ENCODE measurements around the gene ZNF768. TPM values are rescaled to one million over a fixed set of nuclear protein-coding genes. Genes with fewer than 3 reads are reported as not detected.
A peak's percentile ranks its signal among the peaks of the same experiment; 100 is the strongest.

Gene ZNF768
- total and polyA plus RNA-seq, 2 of the 13 experiments (the other 11 are each of a cell fraction or from before 2014, with no cell fraction given) = 26.7 to 34.4 TPM

DNA sequence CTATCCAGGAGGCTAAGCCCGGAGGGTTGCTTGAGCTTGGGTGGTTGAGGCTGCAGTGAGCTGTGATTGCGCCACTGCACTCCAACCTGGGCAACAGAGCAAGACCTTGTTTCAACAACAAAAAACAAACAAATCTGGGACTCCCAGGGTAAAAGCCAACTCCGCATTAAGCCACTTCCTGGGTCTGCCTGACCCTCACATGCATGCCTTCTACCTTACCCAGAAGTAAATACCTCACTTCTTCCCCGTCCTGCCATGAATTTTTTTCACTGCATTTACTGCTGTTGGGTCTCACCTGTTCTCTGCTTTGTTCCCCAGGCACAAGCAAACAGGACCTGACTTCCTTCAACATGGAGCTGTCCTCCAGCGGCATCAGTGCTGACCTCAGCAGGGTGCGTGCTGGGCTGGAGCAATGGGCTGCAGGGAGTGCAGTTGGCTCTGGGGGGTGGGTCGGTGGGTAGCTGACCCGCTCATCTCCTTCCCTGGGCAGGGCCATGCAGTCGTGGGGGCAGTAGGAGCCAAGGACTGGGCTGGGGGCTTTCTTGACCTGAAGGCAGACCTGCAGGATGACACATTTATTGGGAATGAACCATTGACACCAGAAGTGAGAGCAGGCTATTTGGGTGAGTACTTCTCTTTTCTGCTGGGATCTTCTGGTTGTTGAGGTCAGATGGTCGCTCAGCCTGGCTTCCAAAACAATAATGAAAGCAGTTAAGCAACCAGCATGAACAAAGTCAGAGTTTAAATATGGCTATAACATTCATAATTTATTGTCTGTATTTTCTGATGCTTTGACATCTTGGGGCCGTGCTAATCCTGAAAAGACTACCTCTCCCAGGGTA lies 37.4 kb downstream of the ZNF768 start (continued):
- TF ChIP-seq, protein P1, sequence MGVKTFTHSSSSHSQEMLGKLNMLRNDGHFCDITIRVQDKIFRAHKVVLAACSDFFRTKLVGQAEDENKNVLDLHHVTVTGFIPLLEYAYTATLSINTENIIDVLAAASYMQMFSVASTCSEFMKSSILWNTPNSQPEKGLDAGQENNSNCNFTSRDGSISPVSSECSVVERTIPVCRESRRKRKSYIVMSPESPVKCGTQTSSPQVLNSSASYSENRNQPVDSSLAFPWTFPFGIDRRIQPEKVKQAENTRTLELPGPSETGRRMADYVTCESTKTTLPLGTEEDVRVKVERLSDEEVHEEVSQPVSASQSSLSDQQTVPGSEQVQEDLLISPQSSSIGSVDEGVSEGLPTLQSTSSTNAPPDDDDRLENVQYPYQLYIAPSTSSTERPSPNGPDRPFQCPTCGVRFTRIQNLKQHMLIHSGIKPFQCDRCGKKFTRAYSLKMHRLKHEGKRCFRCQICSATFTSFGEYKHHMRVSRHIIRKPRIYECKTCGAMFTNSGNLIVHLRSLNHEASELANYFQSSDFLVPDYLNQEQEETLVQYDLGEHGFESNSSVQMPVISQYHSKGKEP (CRISPR knock-in tag; IDR thresholded peaks at IDR 0.05) = no peak
- TF ChIP-seq RAD51 (IDR thresholded peaks at IDR 0.05; ENCODE audit: borderline replicate concordance) (no peak), CREB1 (IDR thresholded peaks at IDR 0.05) (no peak), CREB1 (CRISPR knock-in tag; IDR thresholded peaks at IDR 0.05) (no peak), ZNF558 (CRISPR knock-in tag; IDR thresholded peaks at IDR 0.05; ENCODE audit: borderline replicate concordance) (no peak), MXD4 (CRISPR knock-in tag; IDR thresholded peaks at IDR 0.05) (0 out of 2 replicates have a peak, but pooled peaks have one; percentile 50), FOXK2 (IDR thresholded peaks at IDR 0.05) (no peak), NAIF1 (CRISPR knock-in tag; IDR thresholded peaks at IDR 0.05; ENCODE audit: borderline replicate concordance) (peak; percentile 83; the same call in 1 of the 2 replicates), MATR3 (CRISPR knock-in tag; IDR thresholded peaks at IDR 0.05) (no peak), ZNF3 (CRISPR knock-in tag; IDR thresholded peaks at IDR 0.05) (peak; percentile 90), ZNF224 (CRISPR knock-in tag; IDR thresholded peaks at IDR 0.05) (no peak), SRF (IDR thresholded peaks at IDR 0.05; ENCODE audit: low read depth, low read length) (no peak), ZNF543 (CRISPR knock-in tag; IDR thresholded peaks at IDR 0.05) (no peak), MBNL3 (CRISPR knock-in tag; conservative IDR thresholded peaks at IDR 0.05) (no peak), SIN3A (IDR thresholded peaks at IDR 0.05; ENCODE audit: borderline replicate concordance, low read depth, low read length) (peak; percentile 63; the same call in 1 of the 2 replicates), AGO2 (optimal IDR thresholded peaks at IDR 0.05; ENCODE audit: low read depth, low read length) (no peak), ZFP1 (CRISPR knock-in tag; IDR thresholded peaks at IDR 0.05) (peak; percentile 54; the same call in 1 of the 2 replicates), HMGA1 (CRISPR knock-in tag; conservative IDR thresholded peaks at IDR 0.05) (no peak), CEBPG (CRISPR knock-in tag; IDR thresholded peaks at IDR 0.05) (peak; percentile 97), KDM3A (CRISPR knock-in tag; IDR thresholded peaks at IDR 0.05; ENCODE audit: low read depth) (0 out of 2 replicates have a peak, but pooled peaks have one; percentile 15), ZNF709 (CRISPR knock-in tag; IDR thresholded peaks at IDR 0.05) (no peak)
- TF ChIP-seq, protein P2, sequence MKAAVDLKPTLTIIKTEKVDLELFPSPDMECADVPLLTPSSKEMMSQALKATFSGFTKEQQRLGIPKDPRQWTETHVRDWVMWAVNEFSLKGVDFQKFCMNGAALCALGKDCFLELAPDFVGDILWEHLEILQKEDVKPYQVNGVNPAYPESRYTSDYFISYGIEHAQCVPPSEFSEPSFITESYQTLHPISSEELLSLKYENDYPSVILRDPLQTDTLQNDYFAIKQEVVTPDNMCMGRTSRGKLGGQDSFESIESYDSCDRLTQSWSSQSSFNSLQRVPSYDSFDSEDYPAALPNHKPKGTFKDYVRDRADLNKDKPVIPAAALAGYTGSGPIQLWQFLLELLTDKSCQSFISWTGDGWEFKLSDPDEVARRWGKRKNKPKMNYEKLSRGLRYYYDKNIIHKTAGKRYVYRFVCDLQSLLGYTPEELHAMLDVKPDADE (CRISPR knock-in tag; IDR thresholded peaks at IDR 0.05) = 0 out of 2 replicates have a peak, but pooled peaks have one; percentile 41
- TF ChIP-seq, protein P3, sequence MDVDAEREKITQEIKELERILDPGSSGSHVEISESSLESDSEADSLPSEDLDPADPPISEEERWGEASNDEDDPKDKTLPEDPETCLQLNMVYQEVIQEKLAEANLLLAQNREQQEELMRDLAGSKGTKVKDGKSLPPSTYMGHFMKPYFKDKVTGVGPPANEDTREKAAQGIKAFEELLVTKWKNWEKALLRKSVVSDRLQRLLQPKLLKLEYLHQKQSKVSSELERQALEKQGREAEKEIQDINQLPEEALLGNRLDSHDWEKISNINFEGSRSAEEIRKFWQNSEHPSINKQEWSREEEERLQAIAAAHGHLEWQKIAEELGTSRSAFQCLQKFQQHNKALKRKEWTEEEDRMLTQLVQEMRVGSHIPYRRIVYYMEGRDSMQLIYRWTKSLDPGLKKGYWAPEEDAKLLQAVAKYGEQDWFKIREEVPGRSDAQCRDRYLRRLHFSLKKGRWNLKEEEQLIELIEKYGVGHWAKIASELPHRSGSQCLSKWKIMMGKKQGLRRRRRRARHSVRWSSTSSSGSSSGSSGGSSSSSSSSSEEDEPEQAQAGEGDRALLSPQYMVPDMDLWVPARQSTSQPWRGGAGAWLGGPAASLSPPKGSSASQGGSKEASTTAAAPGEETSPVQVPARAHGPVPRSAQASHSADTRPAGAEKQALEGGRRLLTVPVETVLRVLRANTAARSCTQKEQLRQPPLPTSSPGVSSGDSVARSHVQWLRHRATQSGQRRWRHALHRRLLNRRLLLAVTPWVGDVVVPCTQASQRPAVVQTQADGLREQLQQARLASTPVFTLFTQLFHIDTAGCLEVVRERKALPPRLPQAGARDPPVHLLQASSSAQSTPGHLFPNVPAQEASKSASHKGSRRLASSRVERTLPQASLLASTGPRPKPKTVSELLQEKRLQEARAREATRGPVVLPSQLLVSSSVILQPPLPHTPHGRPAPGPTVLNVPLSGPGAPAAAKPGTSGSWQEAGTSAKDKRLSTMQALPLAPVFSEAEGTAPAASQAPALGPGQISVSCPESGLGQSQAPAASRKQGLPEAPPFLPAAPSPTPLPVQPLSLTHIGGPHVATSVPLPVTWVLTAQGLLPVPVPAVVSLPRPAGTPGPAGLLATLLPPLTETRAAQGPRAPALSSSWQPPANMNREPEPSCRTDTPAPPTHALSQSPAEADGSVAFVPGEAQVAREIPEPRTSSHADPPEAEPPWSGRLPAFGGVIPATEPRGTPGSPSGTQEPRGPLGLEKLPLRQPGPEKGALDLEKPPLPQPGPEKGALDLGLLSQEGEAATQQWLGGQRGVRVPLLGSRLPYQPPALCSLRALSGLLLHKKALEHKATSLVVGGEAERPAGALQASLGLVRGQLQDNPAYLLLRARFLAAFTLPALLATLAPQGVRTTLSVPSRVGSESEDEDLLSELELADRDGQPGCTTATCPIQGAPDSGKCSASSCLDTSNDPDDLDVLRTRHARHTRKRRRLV (CRISPR knock-in tag; IDR thresholded peaks at IDR 0.05) = no peak

All from HepG2 (cell line).